Liver (tissue), 9 donors: ENCODE measurements around the gene HS1BP3. TPM values are rescaled to one million over a fixed set of nuclear protein-coding genes. Genes with fewer than 3 reads are reported as not detected.

Experiments used
- DNase-seq: peaks from one replicate; pipeline ENCODE4 v3.0.0-alpha.2; 2017; ENCODE audit warnings: low spot score
- H3K27ac ChIP-seq, 2 donors: one replicate each; pipeline ENCODE4 v1.7.0; 2013; ENCODE audit warnings: inconsistent platforms in 2 of 2, low read length in 2 of 2, control low read depth in 1 of 2, low read depth in 1 of 2, mild to moderate bottlenecking in 1 of 2
- H3K27me3 ChIP-seq, 4 donors: one replicate each; pipeline versions ENCODE4 v1.6.1 to v1.7.0; 2013; ENCODE audit warnings: low read length in 3 of 4, inconsistent platforms in 1 of 4, mild to moderate bottlenecking in 1 of 4, moderate library complexity in 1 of 4; ENCODE audit not compliant: control insufficient read depth in 4 of 4, insufficient read depth in 4 of 4
- H3K36me3 ChIP-seq, 4 donors: one replicate each; pipeline versions ENCODE4 v1.6.1 to v1.7.0; 2013; ENCODE audit warnings: low read length in 3 of 4, mild to moderate bottlenecking in 3 of 4, low read depth in 1 of 4, moderate library complexity in 1 of 4; ENCODE audit not compliant: control insufficient read depth in 4 of 4, insufficient read depth in 3 of 4
- H3K4me1 ChIP-seq, 4 donors: one replicate each; pipeline versions ENCODE4 v1.6.1 to v1.7.0; 2013; ENCODE audit warnings: low read length in 3 of 4, mild to moderate bottlenecking in 3 of 4, moderate library complexity in 1 of 4; ENCODE audit not compliant: control insufficient read depth in 4 of 4, insufficient read depth in 4 of 4
- H3K4me3 ChIP-seq, 3 donors: one replicate each; pipeline versions ENCODE4 v1.6.1 to v1.7.0; 2013; ENCODE audit warnings: low read length in 3 of 3, control low read depth in 1 of 3, low read depth in 1 of 3, mild to moderate bottlenecking in 1 of 3
- H3K9ac ChIP-seq, 2 donors: one replicate each; pipeline ENCODE4 v1.7.0; 2013; ENCODE audit warnings: low read length in 2 of 2, mild to moderate bottlenecking in 2 of 2, moderate library complexity in 2 of 2, control low read depth in 1 of 2, low read depth in 1 of 2
- H3K9me3 ChIP-seq, 4 donors: one replicate each; pipeline versions ENCODE4 v1.6.1 to v1.7.0; 2013; ENCODE audit warnings: low read length in 3 of 4; ENCODE audit not compliant: control insufficient read depth in 4 of 4
- ATF3 ChIP-seq: IDR thresholded peaks from 2 replicates; pipeline ENCODE4 v1.6.1; 2016; ENCODE audit warnings: antibody characterized with exemption
- EGR1 ChIP-seq, 2 donors: IDR thresholded peaks; 2 replicates each; pipeline ENCODE4 v1.6.1; 2016 to 2018; ENCODE audit warnings: antibody characterized with exemption in 2 of 2, low read depth in 2 of 2
- FOXA1 ChIP-seq: IDR thresholded peaks from 2 replicates; pipeline ENCODE4 v1.6.1; 2016; ENCODE audit warnings: antibody characterized with exemption
- FOXA2 ChIP-seq: IDR thresholded peaks from 2 replicates; pipeline ENCODE4 v1.6.1; 2016; ENCODE audit warnings: antibody characterized with exemption
- GABPA ChIP-seq, 2 donors: IDR thresholded peaks in 1 of 2; conservative IDR thresholded peaks in 1 of 2; 2 replicates each; pipeline ENCODE4 v1.6.1; 2016; ENCODE audit warnings: antibody characterized with exemption in 2 of 2, mild to moderate bottlenecking in 1 of 2, moderate library complexity in 1 of 2
- HNF4A ChIP-seq, 2 donors: conservative IDR thresholded peaks; 2 replicates each; pipeline ENCODE4 v1.6.1; 2016; ENCODE audit warnings: antibody characterized with exemption in 2 of 2, mild to moderate bottlenecking in 2 of 2
- HNF4G ChIP-seq: IDR thresholded peaks from 2 replicates; pipeline ENCODE4 v1.6.1; 2016; ENCODE audit warnings: antibody characterized with exemption
- JUND ChIP-seq, 2 donors: IDR thresholded peaks; 2 replicates each; pipeline ENCODE4 v1.6.1; 2016; ENCODE audit warnings: antibody characterized with exemption in 2 of 2
- MAX ChIP-seq: IDR thresholded peaks from 2 replicates; pipeline ENCODE4 v1.6.1; 2016; ENCODE audit warnings: antibody characterized with exemption
- NR2F2 ChIP-seq: IDR thresholded peaks from 2 replicates; pipeline ENCODE4 v1.6.1; 2016; ENCODE audit warnings: antibody characterized with exemption
- RAD21 ChIP-seq, 2 donors: IDR thresholded peaks; 2 replicates each; pipeline ENCODE4 v1.6.1; 2016; ENCODE audit warnings: antibody characterized with exemption in 2 of 2, mild to moderate bottlenecking in 2 of 2
- RXRA ChIP-seq, 2 donors: IDR thresholded peaks; 2 replicates each; pipeline ENCODE4 v1.6.1; 2017 to 2018; ENCODE audit warnings: antibody characterized with exemption in 2 of 2, mild to moderate bottlenecking in 1 of 2
- SP1 ChIP-seq: IDR thresholded peaks from 2 replicates; pipeline ENCODE4 v1.6.1; 2018; ENCODE audit warnings: antibody characterized with exemption, mild to moderate bottlenecking
- TAF1 ChIP-seq: conservative IDR thresholded peaks from 2 replicates; pipeline ENCODE4 v1.6.1; 2016; ENCODE audit warnings: antibody characterized with exemption, mild to moderate bottlenecking
- YY1 ChIP-seq: IDR thresholded peaks from 2 replicates; pipeline ENCODE4 v1.6.1; 2016; ENCODE audit warnings: antibody characterized with exemption, mild to moderate bottlenecking
- ZBTB33 ChIP-seq: IDR thresholded peaks from 2 replicates; pipeline ENCODE4 v1.6.1; 2016; ENCODE audit warnings: antibody characterized with exemption
- WGBS: extraction: QIAGEN DNeasy Blood & Tissue Kit; methylation state at CpG from one replicate; pipeline ENCODE4 v1.1.7; 2013; 5-methylcytosine and 5-hydroxymethylcytosine counted together
- polyA plus RNA-seq, 2 donors: library from polyadenylated mRNA; stranded (reverse) in 1 of 2; unstranded in 1 of 2; fragments of 200-250 nt in 1 of 2; fragments of >200 nt in 1 of 2; fragmentation: Nextera tagmentation in 1 of 2; extraction: Ambion mirVana in 1 of 2; gene quantifications; one replicate each; pipeline versions ENCODE4 v1.2.1 to v1.2.3, GENCODE V29; 2013 to 2015
- total RNA-seq, 2 donors: library from RNA; depleted of rRNA; stranded (reverse); fragments of >200 nt; gene quantifications; one replicate each; pipeline ENCODE4 v1.2.3, GENCODE V29; 2014
- donor health status: healthy.
- donor health status: healthy.
- donor health status: healthy.
- donor health status: healthy.
- donor health status: healthy.

The HS1BP3 gene
- total and polyA plus RNA-seq, 4 donors: 7.7 to 15.4 (median 10.9) TPM

GRCh38 chr2:20671036-20671735 is 20.3 kb upstream of the HS1BP3 start:
- H3K27ac ChIP-seq: no peak overlapping the region
- H3K4me1 ChIP-seq: peaks cover 16 to 33% (median 25%) of the 10 kb centered on the region in 4 donors
- no peaks in the 10 kb centered on the region for H3K9me3 ChIP-seq
- 69% methylated on average over 60 of the region's 60 CpGs for WGBS
- H3K36me3 ChIP-seq: peaks cover 3% of the 10 kb centered on the region in 4 donors
- no peak for DNase-seq
- no peak overlapping the region for H3K4me3 ChIP-seq
- H3K27me3 ChIP-seq: no peaks in the 10 kb centered on the region
- no peak overlapping the region for H3K9ac ChIP-seq
- TF ChIP-seq FOXA1: no peak
- no peak for TF ChIP-seq ATF3
- TF ChIP-seq FOXA2: no peak
- TF ChIP-seq ZBTB33: no peak
- no peak for TF ChIP-seq RXRA (IDR thresholded peaks at IDR 0.05)
- no peak for TF ChIP-seq EGR1 (IDR thresholded peaks at IDR 0.05; ENCODE audit: low read depth in 2 of 2)
- TF ChIP-seq HNF4G: no peak
- TF ChIP-seq RAD21 (IDR thresholded peaks at IDR 0.05): no peak

GRCh38 chr2:20670315-20671035 is 19.6 kb upstream of the HS1BP3 start:
- H3K27me3 ChIP-seq: no peaks in the 10 kb centered on the region
- no peak overlapping the region for H3K4me3 ChIP-seq
- no peak overlapping the region for H3K27ac ChIP-seq
- H3K9ac ChIP-seq: no peak overlapping the region
- no peak for TF ChIP-seq EGR1 (IDR thresholded peaks at IDR 0.05; ENCODE audit: low read depth in 2 of 2)
- no peak for TF ChIP-seq FOXA2
- no peak for TF ChIP-seq RXRA (IDR thresholded peaks at IDR 0.05)
- TF ChIP-seq RAD21 (IDR thresholded peaks at IDR 0.05): no peak
- TF ChIP-seq MAX: no peak
- TF ChIP-seq HNF4G: no peak
- TF ChIP-seq YY1: no peak
- no peak for TF ChIP-seq SP1
- no peak for TF ChIP-seq TAF1
- TF ChIP-seq GABPA (IDR thresholded peaks at IDR 0.05 in 1 of 2, conservative IDR thresholded peaks at IDR 0.05 in 1 of 2): no peak
- TF ChIP-seq ZBTB33: no peak
- no peak for TF ChIP-seq NR2F2
- TF ChIP-seq FOXA1: no peak
- no peak for TF ChIP-seq HNF4A (conservative IDR thresholded peaks at IDR 0.05)
- no peak for TF ChIP-seq JUND (IDR thresholded peaks at IDR 0.05)
- peaks cover 3% of the 10 kb centered on the region in 4 donors for H3K36me3 ChIP-seq
- H3K4me1 ChIP-seq: peaks cover 10 to 31% (median 22%) of the 10 kb centered on the region in 4 donors
- DNase-seq: no peak
- no peaks in the 10 kb centered on the region for H3K9me3 ChIP-seq
- 68% methylated on average over 83 of the region's 83 CpGs for WGBS
